Stimulated activated CD4-positive, alpha-beta T cell treated with anti-CD3 and anti-CD28 coated beads, Interleukin-15, amount 100 ng/mL, for 48 hours (primary cell): ENCODE results near the gene ZNF91.
"Not testable (repeated sequence)": the region's sequence is repeated elsewhere in the genome, so short reads cannot be mapped to it uniquely, and the experiment has no call there.

ENCODE experiments used
- DNase-seq, 2 donors: peaks; one replicate each; pipeline ENCODE4 v3.0.0-alpha.2; 2020; ENCODE audit warnings: low read depth in 2 of 2

The ZNF91 gene

DNA sequence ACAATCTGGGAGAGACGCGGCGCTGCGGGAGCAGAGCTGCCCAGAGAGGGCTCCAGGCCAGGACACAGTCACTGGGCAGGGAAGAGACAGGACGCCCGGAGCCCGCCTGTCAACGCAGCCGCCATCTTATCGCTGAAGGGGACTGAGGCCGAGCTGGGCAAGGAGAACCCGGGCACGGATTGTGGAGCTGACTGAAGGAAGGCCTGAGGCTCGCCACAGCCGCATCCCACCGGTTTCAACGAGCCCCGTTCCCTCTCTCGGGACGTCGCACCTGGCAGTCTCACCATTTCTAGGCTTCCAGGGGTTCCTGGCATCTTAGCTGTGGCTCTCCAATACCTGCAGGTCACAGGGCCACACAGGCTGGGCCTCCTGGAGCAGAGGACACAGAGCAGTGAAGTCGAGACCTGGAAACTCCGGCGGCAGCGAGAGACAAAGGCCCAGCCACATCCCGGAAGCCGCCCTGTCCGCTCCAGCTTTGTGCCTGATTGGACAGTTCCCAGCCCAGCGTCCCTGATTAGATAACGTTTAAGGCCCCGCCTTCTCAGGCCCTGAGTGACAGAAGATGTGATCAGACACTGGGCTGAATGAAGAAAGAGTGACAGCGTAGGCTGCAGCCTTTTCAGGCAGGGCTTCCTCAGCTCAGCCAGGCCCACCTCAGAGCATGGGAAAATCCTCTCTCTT, at the start of gene ZNF91:
ZNF91 (minus strand) TSS at position 431 of the 681 bp plus-strand sequence; CDS start at position 314, 117 bp downstream.
- peak; percentile 88 to 90 for DNase-seq

DNA sequence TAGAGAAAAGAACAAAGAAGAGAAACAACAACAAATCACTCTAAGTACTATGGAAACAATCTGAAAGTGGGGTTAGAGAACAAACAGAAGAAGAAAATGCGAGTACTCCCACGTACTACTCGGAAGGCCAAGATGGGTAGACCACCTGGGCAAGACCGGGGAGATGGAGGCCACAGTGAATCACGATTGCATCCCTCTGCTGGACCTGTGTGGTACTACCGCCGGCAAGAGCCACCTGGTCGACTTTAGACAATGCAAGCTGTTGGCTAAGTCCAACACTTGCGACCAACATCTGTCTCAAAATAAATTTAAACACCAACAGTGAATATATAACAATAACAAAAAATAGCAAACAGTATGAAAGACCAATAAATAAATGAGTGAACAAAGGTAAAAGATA, 45.5 kb upstream of the ZNF91 start:
- no peak for DNase-seq

DNA sequence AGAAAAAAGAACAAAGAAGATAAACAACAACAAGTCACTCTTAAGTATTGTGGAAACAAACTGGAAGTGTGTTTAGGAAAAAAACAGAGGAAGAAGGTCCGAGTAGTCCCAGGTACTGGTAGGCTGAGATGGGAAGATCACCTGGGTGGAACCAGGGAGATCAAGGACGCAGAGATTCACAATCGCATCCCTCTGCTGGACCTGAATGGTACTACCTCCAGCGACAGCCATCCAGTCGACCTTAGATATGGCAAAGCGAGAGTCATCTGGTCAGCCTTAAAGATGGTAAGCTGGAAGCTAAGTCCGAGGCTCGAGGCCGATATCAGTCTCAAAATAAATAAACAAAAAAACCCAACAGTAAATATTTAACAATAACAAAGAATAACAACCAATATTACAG, 44.9 kb upstream of the ZNF91 start:
- DNase-seq = no peak

DNA sequence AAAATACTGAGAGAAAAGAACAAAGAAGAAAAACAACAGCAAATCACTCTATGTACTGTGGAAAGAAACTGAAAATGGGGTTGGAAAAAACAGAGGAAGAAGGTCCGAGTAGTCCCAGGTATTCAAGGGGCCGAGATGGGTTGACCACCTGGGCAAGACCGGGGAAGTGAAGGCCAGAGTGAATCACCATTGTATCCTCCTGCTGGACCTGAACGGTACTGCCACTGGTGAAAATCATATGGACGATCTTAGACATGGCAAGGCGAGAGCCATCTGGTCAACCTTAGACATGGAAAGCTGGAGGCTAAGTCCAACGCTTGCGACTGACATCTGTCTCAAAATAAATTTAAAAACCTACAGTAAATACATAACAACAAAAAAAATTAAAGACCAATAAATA, 44.4 kb upstream of the ZNF91 start:
- DNase-seq = no peak

DNA sequence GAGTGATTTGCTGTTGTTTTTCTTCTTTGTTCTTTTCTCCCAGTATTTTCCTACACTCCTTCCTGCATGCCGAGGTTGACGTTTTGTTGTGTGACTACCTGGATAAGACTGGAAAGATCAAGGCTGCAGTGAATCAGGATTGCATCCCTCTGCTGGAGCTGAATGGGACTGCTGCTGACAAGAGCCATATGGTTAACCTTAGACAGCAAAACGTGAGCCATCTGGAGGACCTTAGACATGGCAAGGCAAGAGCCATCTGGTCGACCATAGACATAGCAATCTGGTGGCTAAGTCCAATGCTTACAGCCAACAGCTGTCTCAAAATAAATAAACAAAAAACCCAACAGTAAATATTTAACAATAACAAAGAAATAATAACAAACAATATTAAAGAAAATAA, 42.6 kb upstream of the ZNF91 start:
- no peak for DNase-seq

DNA sequence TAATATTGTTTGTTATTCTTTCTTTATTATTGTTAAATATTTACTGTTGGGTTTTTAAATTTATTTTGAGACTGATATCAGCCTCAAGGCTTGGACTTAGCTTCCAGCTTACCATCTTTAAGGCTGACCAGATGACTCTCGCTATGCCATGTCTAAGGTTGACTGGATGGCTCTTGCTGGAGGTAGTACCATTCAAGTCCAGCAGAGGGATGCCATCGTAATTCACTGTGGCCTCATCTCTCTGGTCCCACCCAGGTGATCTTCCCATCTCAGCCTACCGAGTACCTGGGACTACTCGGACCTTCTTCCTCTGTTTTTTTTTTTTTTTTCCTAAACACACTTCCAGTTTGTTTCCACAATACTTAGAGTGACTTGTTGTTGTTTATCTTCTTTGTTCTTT, 41.7 kb upstream of the ZNF91 start:
- no peak for DNase-seq

DNA sequence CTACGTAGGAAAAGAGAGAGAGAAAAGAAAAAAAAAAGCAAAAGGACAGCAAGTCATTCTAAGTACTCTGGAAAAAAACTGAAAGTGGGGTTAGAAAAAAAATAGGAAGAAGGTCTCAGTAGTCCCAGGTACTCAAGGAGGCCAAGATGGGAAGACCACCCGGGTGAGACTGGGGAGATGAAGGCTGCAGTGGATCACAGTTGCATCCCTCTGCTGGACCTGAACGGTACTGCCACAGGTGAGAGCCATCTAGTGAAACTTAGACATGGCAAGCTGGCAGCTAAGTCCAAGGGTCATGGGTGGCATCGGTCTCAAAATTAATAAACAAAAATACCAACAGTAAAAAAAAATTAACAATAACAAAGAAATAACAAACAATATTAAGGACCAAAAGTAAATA, 41.0 kb upstream of the ZNF91 start:
- no peak for DNase-seq

DNA sequence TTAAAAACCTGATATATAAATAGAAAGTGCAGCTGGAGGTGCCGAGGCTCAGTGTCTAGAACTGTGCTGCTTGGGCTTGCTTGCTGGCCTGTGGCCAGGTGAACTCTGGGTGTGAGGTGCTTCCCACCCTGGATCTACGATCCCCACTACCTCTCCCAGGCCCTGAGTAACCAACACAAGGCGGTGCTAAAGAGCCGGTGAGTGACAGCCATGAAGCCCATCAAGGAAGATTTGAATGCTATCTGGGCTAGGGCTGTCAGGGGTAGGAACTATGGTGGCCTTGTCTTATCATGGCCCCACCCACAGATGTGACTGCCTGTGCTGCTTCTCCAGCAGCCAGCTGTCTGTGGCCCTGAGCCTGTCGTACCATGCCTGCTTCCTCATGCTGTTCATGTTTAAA, 25.6 kb upstream of the ZNF91 start:
- DNase-seq = no peak

DNA sequence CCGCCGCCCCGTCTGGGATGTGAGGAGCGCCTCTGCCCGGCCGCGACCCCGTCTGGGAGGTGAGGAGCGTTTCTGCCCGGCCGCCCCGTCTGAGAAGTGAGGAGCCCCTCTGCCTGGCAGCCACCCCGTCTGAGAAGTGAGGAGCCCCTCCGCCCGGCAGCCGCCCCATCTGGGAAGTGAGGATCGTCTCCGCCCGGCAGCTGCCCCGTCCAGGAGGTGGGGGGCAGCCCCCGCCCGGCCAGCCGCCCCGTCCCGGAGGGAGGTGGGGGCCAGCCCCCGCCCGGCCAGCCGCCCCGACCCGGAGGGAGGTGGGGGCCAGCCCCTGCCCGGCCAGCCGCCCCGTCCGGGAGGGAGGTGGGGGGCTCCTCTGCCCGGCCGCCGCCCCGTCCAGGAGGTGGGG, 24.0 kb upstream of the ZNF91 start:
- DNase-seq = not testable (repeated sequence)

DNA sequence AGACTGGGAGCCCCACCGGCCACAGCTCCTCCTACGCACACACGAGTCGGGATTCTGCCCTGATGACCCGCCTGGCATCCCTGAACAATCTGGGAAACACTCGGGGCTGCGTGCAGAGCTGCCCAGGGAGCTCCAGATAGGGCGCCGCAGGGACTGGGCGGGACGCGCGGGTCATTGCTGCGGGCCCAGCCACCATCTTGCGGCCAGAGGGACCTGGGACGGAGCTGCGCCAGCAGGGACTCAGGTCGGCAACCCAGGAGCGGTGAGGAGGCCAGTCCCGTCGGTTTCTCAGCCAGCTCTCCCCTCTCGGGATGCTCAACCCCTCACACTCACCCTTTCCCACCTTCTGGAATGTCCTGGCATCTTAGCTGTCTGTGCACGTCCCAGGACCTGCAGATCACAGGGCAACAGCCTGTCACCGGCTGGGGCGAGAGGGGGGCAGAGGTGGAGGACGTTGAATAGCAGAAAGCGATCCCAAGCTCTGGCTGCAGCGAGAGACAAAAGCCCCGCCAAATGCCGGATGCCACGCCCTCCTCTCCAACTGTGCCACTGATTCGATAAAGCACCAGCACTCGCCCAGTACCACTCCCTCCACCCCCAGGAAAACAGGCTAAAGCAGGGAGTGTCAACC, 20.4 kb upstream of the ZNF91 start:
- DNase-seq = no peak

DNA sequence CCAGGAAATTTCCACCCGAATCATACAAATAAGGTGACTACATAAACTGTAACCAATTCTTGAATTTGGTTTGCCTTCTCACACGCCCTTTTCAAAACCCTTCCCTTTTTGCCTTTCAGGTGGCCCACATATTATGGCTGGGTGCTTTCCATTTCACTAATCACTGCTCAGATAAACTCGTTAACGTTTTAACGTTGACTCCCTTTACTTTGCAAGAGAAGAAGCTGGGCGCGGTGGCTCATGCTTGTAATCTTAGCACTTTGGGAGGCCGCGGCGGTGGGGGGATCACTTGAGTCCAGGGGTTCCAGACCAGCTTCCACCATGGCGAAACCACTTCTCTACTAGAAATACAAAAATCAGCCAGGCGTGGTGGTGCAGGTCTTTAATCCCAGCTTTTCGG, 19.8 kb upstream of the ZNF91 start:
- DNase-seq = no peak

DNA sequence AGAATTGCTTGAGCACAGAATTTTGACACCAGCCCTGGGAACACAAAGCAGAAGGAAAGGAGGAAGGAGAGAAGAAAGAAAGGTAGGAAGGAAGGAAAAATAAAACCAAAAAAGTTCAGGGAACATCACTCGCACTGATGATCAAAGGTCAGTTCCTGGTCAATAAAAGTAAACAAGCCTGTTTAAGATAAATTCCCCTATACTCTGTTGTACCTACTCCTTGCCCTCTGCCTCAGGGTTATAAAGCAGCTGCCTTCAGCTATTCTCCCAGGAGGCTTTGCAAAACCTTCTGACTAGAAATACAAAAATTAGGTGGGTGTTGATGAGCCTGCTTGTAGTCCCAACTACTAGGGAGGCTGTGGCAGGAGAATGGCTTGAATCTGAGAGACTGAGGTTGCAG, 14.9 kb upstream of the ZNF91 start:
- no peak for DNase-seq

DNA sequence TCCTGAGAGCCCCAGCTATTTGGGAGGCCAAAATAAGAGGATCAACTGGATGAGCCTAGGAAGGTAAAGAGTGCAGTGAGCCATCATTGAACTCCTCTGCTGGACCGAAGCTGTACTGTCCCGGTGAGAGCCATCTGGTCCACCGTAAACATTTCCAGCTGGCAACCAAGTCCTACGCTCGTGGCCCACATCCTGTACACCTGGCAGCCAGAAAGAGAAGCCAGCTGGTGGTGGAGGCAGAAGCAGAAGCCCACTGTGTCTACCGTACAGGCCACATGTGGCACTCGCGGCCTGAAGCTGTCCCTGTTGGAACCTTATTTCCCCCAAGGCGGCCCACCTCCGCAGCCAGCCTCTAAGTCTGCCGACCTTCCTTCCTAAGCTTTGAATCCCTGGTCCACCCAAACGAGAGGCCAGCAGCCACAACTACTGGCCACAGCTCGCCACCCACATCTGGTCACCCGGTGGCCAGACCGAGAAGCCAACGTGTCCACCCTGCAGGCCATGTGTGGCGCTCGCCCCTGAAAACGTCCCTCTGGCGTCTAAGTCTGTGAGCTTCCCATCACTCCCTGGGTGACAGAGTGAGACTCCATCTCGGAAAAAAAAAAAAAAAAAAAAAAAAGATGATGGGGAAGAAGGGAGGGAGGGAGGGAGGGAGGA, 14.2 kb upstream of the ZNF91 start:
- DNase-seq = no peak

DNA sequence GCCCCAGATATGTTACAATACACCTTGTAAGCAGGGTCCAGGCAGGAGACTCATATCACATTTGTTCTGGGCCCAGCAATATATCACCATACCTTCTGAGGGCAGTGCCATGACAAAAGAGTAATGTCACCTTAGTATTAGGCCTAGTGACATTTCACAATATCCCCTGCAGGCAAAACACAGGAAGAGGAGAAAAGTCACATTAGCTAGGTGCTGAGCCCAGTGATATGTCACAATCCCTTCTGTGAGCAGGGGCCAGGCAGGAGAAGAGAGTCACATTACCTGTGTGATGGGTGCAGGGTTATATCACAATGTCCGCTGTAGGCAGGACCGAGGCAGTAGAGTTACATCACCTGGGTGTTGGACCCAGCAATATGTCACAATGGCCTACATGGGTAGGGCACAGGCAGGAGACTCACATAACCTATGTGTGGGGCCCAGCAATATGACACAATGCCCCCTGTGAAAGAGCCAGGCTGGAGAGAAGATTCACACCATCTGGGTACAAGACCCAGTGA, 12.4 kb upstream of the ZNF91 start:
- DNase-seq = no peak

DNA sequence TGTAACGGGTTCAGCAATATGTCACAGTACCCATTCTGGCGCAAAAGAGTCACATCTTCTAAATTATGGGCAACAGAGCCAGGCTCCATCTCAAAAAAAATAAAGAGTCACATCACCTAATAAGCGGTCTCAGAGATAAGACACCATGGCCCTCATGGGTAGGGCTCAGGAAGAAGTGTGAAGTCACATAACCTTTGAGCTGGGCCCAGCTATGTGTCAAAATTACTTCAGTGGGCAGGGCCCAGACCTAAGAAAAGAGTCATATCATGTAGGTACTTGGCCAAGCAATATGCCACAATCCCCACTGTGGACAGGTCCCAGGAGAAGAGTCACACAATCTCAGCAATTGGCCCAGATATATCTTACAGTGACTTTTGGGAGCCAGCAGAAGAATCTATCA, 11.4 kb upstream of the ZNF91 start:
- no peak for DNase-seq

DNA sequence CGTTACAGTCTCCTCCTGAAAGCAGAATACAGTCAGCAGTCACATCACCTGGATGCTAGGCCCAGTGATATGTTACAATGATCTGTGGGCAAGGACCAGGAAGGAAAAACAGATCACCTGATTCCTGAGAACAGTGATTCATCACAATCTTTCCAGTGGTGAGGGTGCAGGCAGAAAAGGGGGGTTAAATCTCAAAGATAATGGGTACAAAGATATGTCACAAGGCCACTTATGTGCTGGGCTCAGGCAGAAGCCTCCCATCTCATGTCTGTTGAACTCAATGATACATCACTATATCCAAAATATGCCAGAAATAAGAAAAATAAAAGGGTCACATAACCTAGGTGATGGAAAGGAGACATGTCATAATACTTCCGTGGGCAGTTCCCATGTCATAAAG, 10.8 kb upstream of the ZNF91 start:
- DNase-seq = no peak

DNA sequence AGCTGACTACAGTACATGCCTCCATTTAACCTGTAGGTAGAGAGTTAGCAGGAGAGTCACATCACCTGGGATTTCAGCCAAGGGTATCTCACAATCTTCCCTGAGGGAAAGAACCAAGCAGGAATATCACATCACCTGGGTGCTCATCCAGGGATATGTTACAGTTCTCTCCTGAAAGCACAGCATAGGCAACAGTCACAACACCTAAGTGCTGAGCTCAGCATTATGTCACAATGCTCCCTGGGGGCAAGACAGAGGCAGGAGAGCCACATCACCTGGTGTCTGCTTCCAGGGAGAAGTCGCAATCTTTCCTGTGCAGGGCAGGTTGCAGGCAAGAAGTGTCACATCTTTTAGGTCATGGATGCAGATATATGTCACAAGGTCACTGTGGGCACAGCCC, 9.4 kb upstream of the ZNF91 start:
- no peak for DNase-seq

DNA sequence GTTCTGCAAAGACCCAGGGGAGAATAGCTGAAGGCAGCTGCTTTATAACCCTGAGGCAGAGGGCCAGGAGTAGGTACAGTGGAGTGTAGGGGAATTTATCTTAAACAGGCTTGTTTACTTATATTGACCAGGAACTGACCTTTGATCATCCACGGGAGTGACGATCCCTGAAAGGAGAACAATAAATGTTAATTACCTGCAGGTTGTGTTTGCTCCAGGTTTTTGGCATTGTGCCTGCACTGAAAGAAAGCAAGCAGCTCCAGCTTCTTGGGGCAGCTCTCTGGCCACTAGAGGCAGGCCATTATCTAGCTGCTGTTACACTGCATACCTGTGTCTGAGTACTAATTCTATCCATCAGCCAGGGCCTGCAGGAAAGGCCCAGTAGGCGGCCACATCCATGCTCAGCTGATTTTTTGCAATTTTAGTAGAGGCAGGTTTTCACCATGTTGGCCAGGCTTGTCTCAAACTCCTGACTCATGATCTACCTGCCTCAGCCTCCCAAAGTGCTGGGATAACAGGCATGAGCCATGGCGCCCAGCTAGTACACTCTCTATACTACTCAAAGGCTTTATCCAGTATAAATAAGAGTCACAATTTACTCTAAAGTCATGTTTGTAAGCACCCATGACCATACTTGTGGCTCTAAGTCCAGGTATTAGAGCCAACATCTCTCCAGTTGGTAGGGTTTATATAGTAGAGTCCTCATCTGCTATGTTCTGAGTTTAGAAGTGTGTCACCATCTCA, 8.5 kb upstream of the ZNF91 start:
- DNase-seq = no peak

DNA sequence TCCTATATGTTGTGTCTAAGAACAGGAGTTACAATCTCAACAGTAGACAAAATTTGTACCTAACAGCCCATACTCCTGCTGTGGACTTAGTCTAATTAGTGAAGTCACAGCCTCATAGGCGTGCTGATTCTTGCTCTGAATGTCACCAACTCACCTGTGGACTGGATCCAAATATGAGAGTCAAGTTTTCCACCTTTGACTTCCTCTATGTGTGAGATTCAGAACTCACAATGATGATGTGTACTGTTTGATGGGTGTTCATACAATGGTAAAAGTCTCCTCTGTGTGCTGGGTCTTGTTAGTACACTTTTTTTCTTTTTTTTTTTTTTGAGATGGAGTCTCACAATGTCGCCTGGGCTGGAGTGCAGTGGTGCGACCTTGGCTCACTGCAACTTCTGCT, 7.8 kb upstream of the ZNF91 start:
- no peak for DNase-seq

DNA sequence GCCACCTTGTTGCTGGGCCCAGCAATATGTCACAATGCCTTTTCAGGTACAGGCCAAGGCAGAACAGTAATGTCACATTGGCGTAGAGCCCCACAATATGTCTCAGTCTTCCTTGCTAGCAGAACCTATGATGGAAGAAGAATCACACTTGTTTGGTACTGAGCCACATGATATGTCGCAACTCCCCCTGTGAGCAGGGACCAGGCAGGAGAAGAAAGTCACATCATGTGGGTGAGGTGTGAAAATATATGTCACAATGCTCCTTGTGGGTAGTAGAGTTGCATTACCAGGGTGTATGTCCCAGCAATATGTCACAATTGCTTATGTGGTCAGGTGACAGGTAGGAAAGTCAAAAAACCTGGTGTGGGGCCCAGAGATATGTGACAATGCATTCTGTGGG, 7.1 kb upstream of the ZNF91 start:
- DNase-seq = no peak

DNA sequence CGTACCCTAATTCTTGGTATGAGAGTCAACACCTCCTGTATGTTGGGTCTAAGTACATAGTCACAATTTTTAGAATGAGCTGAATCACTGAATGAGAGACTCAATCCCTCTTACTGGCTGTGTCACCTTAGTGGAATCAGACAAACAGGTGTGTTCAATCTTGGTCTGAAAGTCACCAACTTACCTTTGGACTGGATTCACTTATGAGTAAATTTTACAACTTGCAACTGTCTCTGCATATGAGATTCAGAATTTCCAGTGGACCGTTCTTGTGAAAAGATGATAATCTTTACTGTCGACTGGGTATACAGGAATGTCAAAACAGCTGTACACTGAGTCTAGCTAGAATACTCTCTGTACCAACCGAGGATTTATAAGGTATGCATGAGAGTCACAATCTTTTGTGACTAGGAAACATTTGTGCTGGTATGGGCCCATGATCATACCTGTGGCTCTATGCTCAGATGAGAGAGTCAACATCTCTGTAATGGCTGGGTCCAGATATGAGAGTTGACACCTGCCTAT, 5.9 kb upstream of the ZNF91 start:
- DNase-seq = no peak

DNA sequence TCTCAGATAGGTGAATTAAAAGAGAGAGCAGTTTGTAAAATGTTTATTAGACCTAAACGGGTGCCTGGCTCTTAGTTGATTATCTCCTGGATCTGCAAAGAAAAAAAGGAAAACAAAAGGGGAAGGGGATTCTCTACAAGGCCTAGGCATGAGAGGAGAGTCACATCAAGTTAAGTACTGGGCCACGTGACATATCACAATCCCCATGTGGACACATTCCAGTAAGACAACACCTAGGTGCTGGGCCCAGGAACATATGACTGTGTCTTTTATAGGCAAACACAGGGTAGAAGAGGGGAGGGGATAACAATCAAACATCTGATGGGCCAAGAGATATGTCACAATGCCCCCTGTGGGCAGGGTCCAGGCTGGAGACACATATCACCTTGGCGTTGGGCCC, 4.2 kb upstream of the ZNF91 start:
- DNase-seq = no peak
